Chondrocyte (in vitro differentiated cells): ENCODE measurements around the gene P2RY8. TPM values are rescaled to one million over a fixed set of nuclear protein-coding genes. Genes with fewer than 3 reads are reported as not detected.
A peak's percentile ranks its signal among the peaks of the same experiment; 100 is the strongest.
"Not testable (repeated sequence)": the region's sequence is repeated elsewhere in the genome, so short reads cannot be mapped to it uniquely, and the experiment has no call there.

ENCODE experiments used
- DNase-seq: peaks from one replicate; pipeline ENCODE4 v3.0.0; 2021; ENCODE audit warnings: mixed read lengths, low spot score
- H3K27ac Mint-ChIP-seq: one replicate; pipeline ENCODE4 v1.8.0; 2021; ENCODE audit warnings: mild to moderate bottlenecking, moderate library complexity, mixed read lengths; ENCODE audit not compliant: unreplicated experiment
- H3K27me3 Mint-ChIP-seq: 2 replicates; pipeline ENCODE4 v1.8.0; 2021; ENCODE audit warnings: low read depth, mixed read lengths
- H3K36me3 Mint-ChIP-seq: 2 replicates; pipeline ENCODE4 v1.8.0; 2021; ENCODE audit warnings: low read depth, mixed read lengths
- H3K4me1 Mint-ChIP-seq: 2 replicates; pipeline ENCODE4 v1.8.0; 2021; ENCODE audit warnings: low read depth, mild to moderate bottlenecking, mixed read lengths
- H3K4me3 Mint-ChIP-seq: one replicate; pipeline ENCODE4 v1.8.0; 2021; ENCODE audit warnings: mild to moderate bottlenecking, moderate library complexity, mixed read lengths; ENCODE audit not compliant: unreplicated experiment
- H3K9me3 Mint-ChIP-seq: 2 replicates; pipeline ENCODE4 v1.8.0; 2021; ENCODE audit warnings: low read depth, mixed read lengths
- total RNA-seq: library from RNA; stranded (reverse); gene quantifications from 3 replicates; pipeline ENCODE4 v1.2.1, GENCODE V29; 2021
- TF ChIP-seq, protein P1 (sequence below): fragments of 200-600 bp; sonication (generic); IDR thresholded peaks from 2 replicates; pipeline ENCODE4 v1.5.0; 2021; ENCODE audit warnings: antibody characterized with exemption, mild to moderate bottlenecking, moderate library complexity

P2RY8 gene
- total RNA-seq, 1 donor from 2014 or later: not detected

- Mint-ChIP-seq H3K4me3 (no peak overlapping the region), H3K27me3 (no peaks in the 10 kb centered on the region), H3K9me3 (peaks cover 16% of the 10 kb centered on the region), H3K4me1 (peaks cover 6% of the 10 kb centered on the region), H3K36me3 (peaks cover 19% of the 10 kb centered on the region), H3K27ac (no peak overlapping the region)
- DNase-seq: no peak
- TF ChIP-seq, protein P1, sequence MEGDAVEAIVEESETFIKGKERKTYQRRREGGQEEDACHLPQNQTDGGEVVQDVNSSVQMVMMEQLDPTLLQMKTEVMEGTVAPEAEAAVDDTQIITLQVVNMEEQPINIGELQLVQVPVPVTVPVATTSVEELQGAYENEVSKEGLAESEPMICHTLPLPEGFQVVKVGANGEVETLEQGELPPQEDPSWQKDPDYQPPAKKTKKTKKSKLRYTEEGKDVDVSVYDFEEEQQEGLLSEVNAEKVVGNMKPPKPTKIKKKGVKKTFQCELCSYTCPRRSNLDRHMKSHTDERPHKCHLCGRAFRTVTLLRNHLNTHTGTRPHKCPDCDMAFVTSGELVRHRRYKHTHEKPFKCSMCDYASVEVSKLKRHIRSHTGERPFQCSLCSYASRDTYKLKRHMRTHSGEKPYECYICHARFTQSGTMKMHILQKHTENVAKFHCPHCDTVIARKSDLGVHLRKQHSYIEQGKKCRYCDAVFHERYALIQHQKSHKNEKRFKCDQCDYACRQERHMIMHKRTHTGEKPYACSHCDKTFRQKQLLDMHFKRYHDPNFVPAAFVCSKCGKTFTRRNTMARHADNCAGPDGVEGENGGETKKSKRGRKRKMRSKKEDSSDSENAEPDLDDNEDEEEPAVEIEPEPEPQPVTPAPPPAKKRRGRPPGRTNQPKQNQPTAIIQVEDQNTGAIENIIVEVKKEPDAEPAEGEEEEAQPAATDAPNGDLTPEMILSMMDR: no peak
Measured at GRCh38 chrX:1449823-1450149, 87.2 kb downstream of the P2RY8 start.

GRCh38 chrX:1449036-1449822 is 87.8 kb downstream of the P2RY8 start:
- peaks cover 19% of the 10 kb centered on the region for H3K9me3 Mint-ChIP-seq
- H3K27ac Mint-ChIP-seq: no peak overlapping the region
- DNase-seq: peak; percentile 60
- TF ChIP-seq, protein P1: no peak
- peaks cover 6% of the 10 kb centered on the region for H3K4me1 Mint-ChIP-seq
- H3K4me3 Mint-ChIP-seq: no peak overlapping the region
- no peaks in the 10 kb centered on the region for H3K27me3 Mint-ChIP-seq
- H3K36me3 Mint-ChIP-seq: peaks cover 19% of the 10 kb centered on the region

GRCh38 chrX:1448573-1449001 is 88.4 kb downstream of the P2RY8 start:
- not testable (repeated sequence) for H3K27me3 Mint-ChIP-seq, H3K4me3 Mint-ChIP-seq, DNase-seq, H3K27ac Mint-ChIP-seq, H3K4me1 Mint-ChIP-seq
- H3K9me3 Mint-ChIP-seq: peaks cover 19% of the 10 kb centered on the region
- H3K36me3 Mint-ChIP-seq: peaks cover 19% of the 10 kb centered on the region

GRCh38 chrX:1447969-1448572 is 88.9 kb downstream of the P2RY8 start:
- not testable (repeated sequence) for H3K27me3 Mint-ChIP-seq, H3K27ac Mint-ChIP-seq, H3K4me1 Mint-ChIP-seq, H3K4me3 Mint-ChIP-seq
- peaks cover 19% of the 10 kb centered on the region for H3K9me3 Mint-ChIP-seq
- DNase-seq: peak; percentile 12
- peaks cover 19% of the 10 kb centered on the region for H3K36me3 Mint-ChIP-seq

DNA sequence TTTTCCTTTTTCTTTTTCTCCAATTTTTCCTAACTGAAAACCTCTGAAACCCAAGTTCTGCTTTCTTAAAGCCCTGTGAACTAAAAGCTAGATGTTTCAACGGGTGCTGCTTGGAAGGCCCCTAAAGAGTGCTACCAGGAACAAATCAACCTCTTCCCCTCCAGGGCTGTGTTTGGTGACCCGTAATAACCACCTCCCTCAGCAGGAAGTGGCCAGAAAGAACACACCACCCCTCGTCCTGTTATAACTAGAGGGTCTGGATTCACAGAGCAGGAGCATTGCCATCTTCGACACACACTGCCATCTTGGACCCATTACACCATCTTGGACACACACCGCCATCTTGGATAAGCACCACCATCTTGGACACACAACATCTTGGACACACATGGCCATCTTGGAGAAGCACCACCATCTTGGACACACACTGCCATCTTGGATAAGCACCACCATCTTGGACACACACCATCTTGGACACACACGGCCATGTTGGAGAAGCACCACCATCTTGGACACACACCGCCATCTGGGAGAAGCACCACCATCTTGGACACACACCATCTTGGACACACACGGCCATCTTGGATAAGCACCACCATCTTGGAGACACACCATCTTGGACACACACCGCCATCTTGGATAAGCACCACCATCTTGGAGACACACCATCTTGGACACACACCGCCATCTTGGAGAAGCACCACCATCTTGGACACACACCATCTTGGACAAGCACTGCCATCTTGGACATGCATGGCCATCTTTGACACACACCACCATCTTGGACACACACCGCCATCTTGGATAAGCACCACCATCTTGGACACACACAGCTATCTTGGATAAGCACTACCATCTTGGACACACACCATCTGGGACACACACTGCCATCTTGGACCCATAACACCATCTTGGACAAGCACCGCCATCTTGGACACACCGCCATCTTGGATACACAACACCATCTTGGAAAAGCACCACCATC is 89.7 kb downstream of the P2RY8 start:
- peaks cover 21% of the 10 kb centered on the region for H3K9me3 Mint-ChIP-seq
- DNase-seq: peak; percentile 12
- not testable (repeated sequence) for H3K27ac Mint-ChIP-seq, H3K4me1 Mint-ChIP-seq, H3K4me3 Mint-ChIP-seq, H3K27me3 Mint-ChIP-seq
- peaks cover 21% of the 10 kb centered on the region for H3K36me3 Mint-ChIP-seq

DNA sequence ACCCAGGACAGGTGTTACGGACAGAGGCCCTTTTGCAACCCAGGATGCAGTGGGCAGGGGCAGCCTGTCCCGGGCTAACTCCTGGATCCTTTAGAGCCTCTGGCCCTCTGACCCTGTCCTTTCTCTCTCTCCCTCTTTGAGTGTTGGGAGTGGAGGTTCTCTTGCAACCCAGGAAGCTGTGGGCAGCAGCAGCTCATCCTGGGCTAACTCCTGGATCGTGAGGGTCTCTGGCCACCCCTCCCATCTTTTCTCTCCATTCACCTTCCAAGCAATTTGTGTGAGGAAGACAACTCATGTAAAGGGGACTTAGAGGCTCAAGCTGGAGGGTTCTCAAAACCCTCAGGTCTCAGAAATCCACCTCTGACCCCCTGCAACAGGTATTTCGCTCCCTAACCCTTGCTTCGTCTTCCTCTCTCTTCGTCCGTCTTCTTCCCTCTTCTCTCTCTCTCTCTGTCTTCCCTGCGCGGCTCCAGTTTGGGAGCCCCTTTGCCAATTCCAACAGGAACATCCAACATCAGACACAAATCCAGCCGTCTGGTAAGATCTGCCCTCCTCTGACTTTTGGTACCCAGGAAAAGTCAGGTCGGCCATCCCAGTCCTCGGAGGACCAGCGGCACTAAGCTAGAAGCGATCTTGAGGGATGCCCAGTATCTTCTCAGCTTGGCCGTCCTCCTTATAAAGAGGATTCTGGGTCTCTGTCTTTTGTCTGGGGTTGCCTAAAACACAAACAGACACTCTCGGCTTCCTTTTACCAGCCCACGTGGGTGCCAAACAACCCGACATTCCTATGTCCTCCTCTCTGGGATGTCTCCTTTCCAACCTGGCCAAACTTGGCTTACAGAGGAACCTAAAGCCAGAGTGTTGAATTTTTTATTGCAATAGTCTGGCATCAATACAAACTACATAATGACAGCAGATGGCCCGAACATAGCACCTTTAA is 92.2 kb downstream of the P2RY8 start:
- Mint-ChIP-seq H3K4me3 (no peak overlapping the region), H3K27ac (no peak overlapping the region), H3K36me3 (peaks cover 21% of the 10 kb centered on the region)

More for the DNA sequence above, 92.2 kb downstream of the P2RY8 start:
- Mint-ChIP-seq H3K4me1 (peaks cover 3% of the 10 kb centered on the region), H3K9me3 (peaks cover 21% of the 10 kb centered on the region), H3K27me3 (no peaks in the 10 kb centered on the region)
- DNase-seq: peak; percentile 27
- TF ChIP-seq, protein P1: no peak
